Measurements from ENCODE around the gene CCDC85C.

GRCh38 chr14:99532310-99532709, 71.7 kb downstream of the CCDC85C start:
- no peak for TF ChIP-seq CTCF (IDR thresholded peaks at IDR 0.05)
- no peak for TF ChIP-seq POLR2AphosphoS5 (IDR thresholded peaks at IDR 0.05)
